ENCODE results near the gene TFDP1. TPM values are rescaled to one million over a fixed set of nuclear protein-coding genes. Genes with fewer than 3 reads are reported as not detected.
A peak's percentile ranks its signal among the peaks of the same experiment; 100 is the strongest.
"Not testable (repeated sequence)": the region's sequence is repeated elsewhere in the genome, so short reads cannot be mapped to it uniquely, and the experiment has no call there.

Gene TFDP1
- total RNA-seq, 2 donors from 2014 or later = 48.3 to 57.1 TPM

DNA sequence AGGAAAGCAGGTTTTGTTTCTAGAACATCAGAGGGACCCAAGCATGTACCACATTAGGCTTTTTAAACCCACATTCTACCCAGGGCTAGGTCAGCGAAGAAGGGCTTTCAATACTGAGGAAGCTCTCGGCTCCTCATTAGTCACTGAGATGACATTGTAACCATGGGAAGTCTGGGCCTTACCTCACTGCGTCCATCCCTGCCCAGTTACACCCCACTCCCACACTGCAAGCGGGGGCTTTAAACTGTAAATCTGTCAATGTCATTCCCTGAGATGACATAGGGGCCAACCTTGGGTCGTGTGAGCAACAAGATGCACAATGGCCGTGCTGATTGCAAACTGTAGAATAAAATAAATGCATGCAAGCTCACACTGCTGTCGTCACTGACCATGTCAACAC is 21.7 kb upstream of the TFDP1 start:
- DNase-seq = no peak
- ATAC-seq = no peak
- intact Hi-C loops (cut with DNase I) = loop anchor here (5.0 to 10.0 kb wide), 2 partner anchors 106 to 108 kb away; partner anchors contain the start of gene ADPRHL1 (in 1 of the 2)

DNA sequence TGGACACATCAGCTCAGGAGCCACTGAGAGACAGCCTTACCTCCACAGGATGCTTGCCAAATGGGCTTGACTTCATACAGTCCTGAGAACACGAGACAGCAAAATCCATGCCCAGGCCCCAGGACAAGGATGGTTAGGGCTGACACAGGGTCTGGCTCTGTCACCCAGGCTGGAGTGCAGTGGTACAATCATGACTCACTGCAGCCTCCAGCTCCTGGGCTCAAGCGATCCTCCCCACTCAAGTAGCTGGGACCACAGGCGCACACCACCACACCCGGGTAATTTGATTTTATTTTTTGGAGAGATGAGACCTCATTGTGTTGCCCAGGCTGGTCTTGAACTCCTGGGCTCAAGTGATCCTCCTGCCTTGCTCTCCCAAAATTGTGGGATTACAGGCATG is 21.0 kb upstream of the TFDP1 start:
- intact Hi-C loops (cut with DNase I) = loop anchor here (5.0 to 10.0 kb wide), 2 partner anchors 106 to 109 kb away; partner anchors contain the start of gene ADPRHL1 (in 1 of the 2)
- ATAC-seq = not testable (repeated sequence)

GRCh38 chr13:113564331-113565023 is 20.1 kb upstream of the TFDP1 start:
- DNase-seq (no peak), ATAC-seq (no peak)
- intact Hi-C loops (cut with DNase I) = loop anchor here (5.0 to 10.0 kb wide), 2 partner anchors 107 to 110 kb away; partner anchors contain the start of gene ADPRHL1 (in 1 of the 2)

More for the DNA sequence above, 21.0 kb upstream of the TFDP1 start:
- not testable (repeated sequence) for DNase-seq

DNA sequence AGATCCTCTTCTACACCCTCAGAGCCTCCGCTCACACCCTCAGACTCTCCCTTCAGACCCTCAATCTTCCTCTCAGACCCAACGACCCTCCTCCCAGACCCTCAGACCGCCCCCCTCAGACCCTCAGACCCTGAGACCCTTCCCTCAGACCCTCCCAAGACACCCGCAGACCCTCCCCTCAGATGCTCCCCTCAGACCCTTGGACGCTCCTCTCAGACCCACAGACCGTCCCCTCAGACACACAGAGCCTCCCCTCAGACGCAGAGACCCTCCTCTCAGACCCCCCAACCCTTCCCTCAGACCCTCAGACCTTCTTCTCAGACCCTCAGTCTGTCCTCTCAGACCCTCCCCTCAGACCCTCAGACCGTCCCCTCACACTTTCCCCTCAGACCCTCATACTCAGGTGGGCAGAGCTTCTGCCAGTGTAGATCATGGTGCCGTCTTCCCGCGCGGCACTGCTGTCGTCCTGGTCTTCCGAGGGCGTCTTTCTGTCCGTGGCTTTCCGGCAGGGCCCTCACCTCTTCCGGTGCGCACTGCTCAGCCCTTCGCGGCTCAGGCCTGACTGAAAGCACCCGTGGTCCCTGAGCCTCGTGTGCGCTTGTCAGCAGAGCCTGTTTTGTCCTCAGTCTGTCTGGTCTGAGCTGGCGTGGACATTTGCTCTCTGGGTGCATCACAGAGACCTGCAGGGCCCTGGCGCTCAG is 18.9 kb upstream of the TFDP1 start:
- DNase-seq = no peak
- no peak for ATAC-seq

GRCh38 chr13:113566227-113566561 is 18.4 kb upstream of the TFDP1 start:
- intact Hi-C loops (cut with DNase I) = loop anchor here in 1 of 2 donors (10.0 kb wide), 1 partner anchor 111 kb away; the partner anchor contains the start of gene ADPRHL1
- ATAC-seq (no peak), DNase-seq (no peak)

More for the DNA sequence above, 18.9 kb upstream of the TFDP1 start:
- intact Hi-C loops (cut with DNase I) = loop anchor here in 1 of 2 donors (10.0 kb wide), 1 partner anchor 111 kb away; the partner anchor contains the start of gene ADPRHL1

DNA sequence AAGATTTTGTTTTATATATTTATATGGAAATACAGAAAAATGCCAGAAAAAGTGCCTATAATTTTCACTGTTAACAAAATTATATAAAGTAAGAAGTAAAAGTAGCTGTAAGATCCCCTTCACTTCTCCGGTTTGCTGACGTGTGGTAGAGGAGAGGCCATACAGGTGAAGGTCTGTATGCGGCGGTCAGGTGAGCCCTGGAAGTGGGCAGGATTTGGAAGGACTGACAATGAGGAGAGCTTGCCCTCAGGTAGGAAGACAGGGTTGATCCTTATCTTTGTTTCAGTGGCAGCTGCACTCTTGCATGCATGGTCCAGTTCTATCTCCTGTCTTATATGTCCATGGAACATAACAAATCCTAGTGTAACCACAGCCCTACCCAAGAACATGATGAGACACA is 16.9 kb upstream of the TFDP1 start:
- intact Hi-C loops (cut with DNase I) = loop anchor here in 1 of 2 donors (10.0 kb wide), 1 partner anchor 113 kb away; the partner anchor contains the start of gene ADPRHL1
- DNase-seq (no peak), ATAC-seq (no peak)

DNA sequence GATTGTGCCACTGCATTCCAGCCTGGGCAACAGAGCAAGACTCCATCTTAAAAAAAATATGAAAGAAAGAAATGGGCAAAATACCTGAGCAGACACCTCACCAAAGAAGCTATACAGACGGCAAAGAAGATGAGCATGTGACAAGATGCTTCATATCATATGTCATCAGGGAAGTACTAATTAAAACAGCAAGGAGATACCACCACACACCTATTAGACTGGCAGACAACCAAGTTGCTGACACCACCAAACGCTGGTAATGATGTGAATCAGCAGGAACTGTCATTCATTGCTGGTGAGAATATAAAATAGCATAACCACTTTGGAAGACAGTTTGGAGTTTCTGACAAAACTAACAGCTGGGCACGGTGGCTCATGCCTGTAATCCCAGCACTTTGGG is 11.5 kb upstream of the TFDP1 start:
- ATAC-seq = no peak

DNA sequence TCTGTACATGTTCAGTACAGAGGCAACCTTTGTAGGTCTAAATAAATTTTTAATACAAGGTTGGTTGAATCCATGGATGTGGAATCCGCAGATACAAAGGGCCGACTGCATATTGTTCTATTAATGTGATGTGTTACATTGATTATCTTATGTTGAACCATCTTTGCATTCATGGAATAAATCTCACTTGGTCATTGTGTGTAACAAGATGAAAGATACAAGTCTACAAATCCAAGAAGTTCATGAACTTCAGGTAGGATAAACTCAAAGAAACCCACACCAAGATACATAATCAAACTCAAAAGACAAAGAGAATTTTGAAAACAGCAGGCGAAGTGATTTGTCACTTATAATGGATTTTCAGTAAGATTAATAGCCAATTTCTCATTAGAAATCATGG is 8.0 kb upstream of the TFDP1 start:
- ATAC-seq (no peak), DNase-seq (no peak)
- intact Hi-C loops (cut with DNase I) = no loop called here

More for the DNA sequence above, 11.5 kb upstream of the TFDP1 start:
- no peak for DNase-seq
- intact Hi-C loops (cut with DNase I) = no loop called here

DNA sequence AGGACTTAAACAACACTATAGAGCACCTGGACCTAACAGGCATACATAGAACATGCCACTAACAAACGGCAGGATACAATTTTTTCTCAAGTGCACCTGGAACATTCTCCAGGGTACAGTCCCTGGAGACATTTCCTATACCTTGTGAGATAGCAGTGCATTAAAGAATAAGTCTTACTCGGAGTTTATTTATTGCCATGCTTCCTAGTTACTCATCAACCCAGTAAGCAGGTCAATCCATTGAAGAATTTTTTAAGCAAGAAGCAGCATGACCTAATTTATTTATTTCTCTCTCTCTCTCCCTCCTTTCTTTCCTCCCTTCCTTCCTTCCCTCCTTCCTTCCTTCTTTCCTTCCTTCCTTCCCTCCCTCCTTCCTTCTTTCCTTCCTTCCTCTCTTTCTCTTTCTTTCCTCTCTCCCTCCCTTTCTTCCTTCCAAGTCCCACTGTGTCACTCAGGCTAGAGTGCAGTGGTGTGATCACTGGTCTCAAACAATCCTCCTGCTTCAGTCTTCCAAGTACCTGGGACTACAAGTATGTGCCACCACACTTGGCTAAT is 6.6 kb upstream of the TFDP1 start:
- no peak for ATAC-seq
- DNase-seq = no peak
- intact Hi-C loops (cut with DNase I) = no loop called here

- intact Hi-C loops (cut with DNase I) = no loop called here
- ATAC-seq = no peak
- no peak for DNase-seq
Observed at GRCh38 chr13:113579686-113580085, 4.9 kb upstream of the TFDP1 start.

- no peak for ATAC-seq
- intact Hi-C loops (cut with DNase I) = no loop called here
- DNase-seq = no peak
Observed at GRCh38 chr13:113581871-113582270, 2.7 kb upstream of the TFDP1 start.

DNA sequence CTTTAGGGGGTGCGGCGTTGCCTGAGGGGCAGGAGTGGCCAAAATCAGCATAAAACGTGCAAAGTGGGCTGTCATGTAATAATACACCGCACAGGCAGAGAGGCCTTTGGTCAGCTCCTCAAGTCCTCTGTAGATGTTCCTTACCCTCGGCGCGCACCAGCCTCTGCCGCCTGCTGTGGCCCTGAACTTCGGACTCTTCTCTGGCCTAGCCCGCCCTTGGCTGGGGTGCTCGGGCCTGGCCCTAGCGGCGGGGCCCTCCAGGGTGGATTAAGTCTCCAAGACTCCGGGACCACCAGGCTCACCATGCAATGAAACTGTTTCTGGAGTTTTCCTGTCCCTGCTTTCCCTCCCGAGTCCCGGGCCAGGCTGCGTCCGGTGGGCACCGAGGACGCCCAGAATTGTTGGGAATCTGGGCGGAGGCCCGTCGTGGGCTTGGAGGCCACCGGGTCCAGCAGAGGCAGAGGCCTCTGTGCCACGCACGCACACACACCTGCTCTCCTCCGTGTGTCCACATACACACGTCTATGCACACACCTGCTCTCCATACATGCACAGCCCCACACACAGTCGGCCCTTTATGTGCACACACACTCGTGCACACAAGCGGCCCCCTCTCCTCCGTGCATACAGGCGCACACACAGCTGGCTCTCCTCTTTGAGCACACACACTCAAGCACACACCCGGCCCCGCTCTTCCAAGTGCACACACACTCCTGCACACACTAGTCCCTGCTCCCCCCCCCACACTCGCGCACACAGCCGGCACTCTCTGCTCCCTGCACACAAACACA is 1.5 kb upstream of the TFDP1 start:
- DNase-seq = no peak
- ATAC-seq = no peak
- intact Hi-C loops (cut with DNase I) = no loop called here

- ATAC-seq (peak; percentile 5 to 9), DNase-seq (no peak)
- intact Hi-C loops (cut with DNase I) = no loop called here
Observed at GRCh38 chr13:113584870-113585671, 518 bp downstream of the TFDP1 start.

GRCh38 chr13:113585896-113586295 is 1.3 kb downstream of the TFDP1 start:
- DNase-seq = no peak
- ATAC-seq = no peak
- intact Hi-C loops (cut with DNase I) = no loop called here

DNA sequence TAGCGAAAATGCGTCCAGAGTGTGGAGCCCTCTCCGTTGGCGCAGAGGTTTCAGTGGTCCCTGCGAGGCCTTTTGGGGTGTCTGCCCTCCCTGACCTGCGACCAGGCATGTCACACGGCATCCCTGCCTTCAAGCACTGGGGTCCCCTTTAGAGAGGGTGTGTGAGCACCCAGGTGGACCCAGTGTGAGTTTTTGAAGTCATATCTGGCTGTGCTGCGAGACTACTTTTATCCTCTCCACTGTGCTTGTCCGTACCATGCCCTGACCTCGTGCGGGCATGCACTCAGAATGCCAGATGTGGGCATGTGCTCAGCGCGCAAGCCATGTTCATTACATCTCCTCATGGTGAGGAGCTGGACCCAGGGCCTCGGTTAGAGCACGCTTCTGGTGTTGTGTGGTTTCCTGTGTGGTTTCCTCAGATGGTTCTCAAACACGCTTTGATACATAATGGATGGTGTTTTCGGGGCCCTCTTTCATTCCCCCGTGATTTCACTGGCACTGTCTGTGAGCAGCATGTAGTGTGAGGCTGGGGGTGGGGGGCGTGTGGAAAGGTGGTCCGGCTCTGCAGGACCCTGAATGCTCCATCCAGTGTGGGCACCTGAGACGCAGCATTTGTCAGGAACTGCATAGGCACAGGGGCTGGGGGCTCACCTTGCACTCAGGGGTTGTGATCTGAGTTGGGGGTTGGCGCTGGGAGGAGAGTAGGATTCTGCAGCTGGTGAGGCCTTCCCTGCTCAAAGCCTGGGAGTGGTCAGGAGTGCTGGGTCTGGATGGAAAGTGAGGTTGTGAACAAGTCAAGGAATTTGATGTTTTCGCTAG is 2.3 kb downstream of the TFDP1 start:
- no peak for ATAC-seq
- intact Hi-C loops (cut with DNase I) = no loop called here
- DNase-seq = no peak

DNA sequence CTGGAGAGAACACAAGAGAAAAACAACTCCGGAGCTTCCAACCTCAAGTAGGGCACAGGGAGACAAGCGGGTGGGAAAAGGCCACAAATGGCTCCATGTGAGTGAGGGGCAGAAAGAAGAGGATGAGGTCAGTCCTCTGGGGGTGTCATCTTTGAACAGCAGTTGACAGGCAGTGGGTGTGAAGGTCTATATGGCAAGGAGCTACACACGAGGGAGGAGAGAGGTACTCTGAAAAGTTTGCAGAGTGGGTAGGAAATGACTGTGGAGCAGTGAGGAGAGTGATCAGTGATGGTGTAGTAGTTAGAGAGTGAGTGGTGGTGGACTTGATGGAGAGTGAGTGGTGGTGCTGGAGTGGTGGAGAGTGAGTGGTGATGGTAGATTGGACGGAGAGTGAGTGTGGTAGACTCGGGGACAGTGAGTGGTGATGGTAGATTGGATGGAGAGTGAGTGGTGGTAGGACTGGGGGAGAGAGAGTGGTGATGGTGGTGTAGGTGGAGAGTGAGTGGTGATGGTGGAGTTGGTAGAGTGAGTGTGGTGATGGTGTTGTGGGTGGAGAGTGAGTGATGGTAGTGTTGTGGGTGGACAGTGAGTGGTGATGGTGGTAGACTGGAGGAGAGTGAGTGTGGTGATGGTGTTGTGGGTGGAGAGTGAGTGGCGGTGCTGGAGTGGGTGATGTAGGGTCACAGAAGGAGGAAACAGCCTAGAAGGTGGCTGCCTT is 4.0 kb downstream of the TFDP1 start:
- ATAC-seq = no peak
- DNase-seq = no peak
- intact Hi-C loops (cut with DNase I) = no loop called here

Data from left cardiac atrium (tissue), 4 donors.